Cardiac septum (tissue), 1 donor: ENCODE results near the gene TRPM6. TPM values are rescaled to one million over a fixed set of nuclear protein-coding genes. Genes with fewer than 3 reads are reported as not detected.

Experiments
- DNase-seq: peaks from one replicate; pipeline ENCODE4 v3.0.0-alpha.2; 2020; ENCODE audit warnings: low spot score
- intact Hi-C: fragments of 100-400 bp; cut with DNase I; formaldehyde crosslinking; loops from one replicate; pipeline ENCODE4 v1.14.0; 2022
- total RNA-seq: library from RNA; stranded (reverse); fragmentation: NEBNext Ultra II Directional; extraction: Animal tissue kit (Norgen Biotek cat#: 25700); gene quantifications from one replicate; pipeline ENCODE4 v1.2.1, GENCODE V29; 2021
- donor health status: DM: no; HTN: no; CAD: no.

TRPM6 gene
- total RNA-seq, 1 donor from 2014 or later, result 0.32 TPM

DNA sequence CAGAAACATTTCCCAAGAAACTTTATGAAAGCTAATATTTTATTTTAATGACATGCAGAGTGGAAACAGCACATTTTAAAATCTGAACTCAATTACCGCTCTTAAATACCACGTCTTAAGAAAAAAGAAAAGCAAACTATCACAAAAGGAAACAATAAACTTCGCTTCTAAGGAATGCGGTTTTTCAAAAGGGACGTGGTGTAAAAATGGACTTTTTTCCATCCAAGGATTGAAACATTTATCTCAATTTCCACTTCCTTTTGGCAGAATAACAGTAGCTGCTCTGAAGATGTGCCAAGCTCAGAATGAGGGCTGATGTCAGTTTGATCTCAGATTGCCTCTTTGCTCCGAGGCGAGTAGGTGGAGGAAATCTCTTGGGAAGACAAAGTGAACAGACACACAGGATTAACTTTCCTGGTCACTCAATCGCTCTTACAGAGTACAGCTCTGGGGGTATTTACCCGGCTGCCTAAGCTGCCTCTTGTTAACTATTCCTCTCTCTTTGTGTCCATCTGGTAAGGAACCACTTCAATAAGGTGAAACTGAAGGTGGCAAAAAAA is 158.5 kb downstream of the TRPM6 start:
- intact Hi-C loops, result no loop called here

DNA sequence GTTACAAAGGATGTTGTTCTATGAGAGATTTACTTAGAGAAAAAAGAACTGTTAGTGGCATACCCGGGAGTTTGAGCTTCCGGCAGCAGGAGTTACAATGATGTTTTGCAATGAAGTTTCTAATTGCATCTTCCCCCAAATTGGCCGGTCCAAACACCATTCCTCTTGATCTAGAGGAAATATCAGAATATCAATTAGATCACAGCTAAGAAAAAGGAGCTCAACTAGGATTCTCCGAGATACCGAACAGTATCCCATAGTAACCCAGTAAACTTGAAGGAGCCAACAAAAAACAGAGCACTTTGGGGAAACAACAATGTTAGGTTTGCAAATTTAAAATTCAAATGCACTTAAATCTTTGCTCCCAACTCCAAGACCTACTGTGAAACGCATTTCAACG is 159.5 kb downstream of the TRPM6 start:
- DNase-seq, result no peak
- intact Hi-C loops, result no loop called here

More for the DNA sequence above, 158.5 kb downstream of the TRPM6 start:
- no peak for DNase-seq

DNA sequence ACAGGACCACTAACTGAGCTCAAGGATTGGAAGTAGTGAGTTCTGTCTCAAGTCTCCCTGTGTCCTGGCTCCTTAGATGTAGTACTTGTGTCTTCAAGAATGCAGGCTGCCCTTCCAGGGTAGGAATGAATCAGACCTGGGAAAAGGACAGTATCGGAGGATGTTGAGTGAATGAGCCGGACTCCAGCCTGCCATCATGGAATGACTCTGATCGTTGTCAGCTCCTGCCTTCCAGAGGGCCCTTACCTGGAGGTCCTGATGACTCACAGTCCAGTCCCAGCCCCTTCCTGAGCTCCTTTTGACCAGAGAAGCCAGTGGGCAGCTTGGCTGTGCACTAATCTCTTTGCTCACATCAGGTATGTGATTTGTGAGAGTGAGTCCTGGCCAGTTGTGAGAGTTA is 161.1 kb downstream of the TRPM6 start:
- intact Hi-C loops, result no loop called here
- no peak for DNase-seq

DNA sequence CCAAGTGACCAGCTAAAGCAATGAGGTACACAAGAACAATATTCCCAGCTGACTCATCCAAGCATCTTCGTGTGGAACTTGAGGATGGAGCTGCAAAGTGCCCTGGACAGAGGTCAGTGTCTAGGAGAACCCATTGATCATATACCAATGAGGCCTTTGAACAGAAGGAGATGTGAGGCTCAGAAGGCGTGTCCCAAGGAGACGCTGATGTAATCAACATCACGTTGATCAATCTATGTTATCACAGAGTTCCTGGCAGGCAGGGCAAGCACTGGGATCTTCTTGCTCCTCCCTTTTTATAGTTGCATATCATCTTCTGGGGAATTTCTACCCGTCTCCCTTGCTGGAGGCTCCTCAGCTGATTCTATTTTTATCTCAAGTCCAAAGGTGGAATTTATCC is 163.4 kb downstream of the TRPM6 start:
- intact Hi-C loops, result no loop called here
- DNase-seq, result no peak

DNA sequence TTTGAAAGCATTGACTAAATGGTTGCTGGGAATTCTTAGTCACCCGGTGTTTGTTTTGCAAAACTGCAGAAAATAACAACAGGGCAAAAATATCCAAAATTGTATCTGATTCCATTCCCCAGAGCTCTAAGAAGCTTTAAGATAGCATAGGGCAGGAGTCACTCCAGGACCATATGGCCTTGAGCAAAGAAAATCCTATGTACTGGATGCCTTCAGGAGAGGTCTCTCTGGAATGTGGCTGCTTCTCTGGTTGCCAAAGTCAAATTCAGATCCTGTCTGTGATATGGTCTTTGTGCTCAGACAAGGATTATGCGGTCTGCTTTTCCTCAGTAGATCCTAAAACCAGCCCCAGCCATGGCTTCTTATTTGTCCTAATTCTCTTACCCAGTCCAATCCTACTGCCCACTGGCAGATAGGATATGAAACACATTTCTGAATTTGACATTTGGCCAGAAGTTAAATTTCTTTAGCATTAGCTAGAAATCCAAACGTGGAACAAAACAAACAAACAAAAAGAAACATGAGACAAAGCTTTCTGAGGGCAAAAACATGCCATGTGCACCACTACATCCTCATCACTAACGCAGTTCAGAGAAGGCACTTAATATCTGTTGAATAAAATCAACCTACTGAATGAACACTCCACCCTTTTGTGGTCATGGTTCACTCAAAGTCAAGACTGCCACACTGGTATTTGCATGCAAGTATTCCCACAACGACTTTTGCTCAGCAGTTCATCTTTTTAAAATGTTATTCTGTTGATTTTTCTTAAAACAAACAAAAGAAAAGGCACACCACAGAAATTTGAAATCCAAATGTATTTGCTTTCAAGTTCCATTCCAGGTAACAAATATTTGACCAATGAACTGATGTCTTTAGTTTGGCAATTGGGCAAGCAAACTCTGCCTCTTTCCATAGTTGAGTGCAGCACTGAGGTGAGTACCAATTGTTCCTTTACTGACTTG is 165.7 kb downstream of the TRPM6 start:
- intact Hi-C loops, result no loop called here
- no peak for DNase-seq

DNA sequence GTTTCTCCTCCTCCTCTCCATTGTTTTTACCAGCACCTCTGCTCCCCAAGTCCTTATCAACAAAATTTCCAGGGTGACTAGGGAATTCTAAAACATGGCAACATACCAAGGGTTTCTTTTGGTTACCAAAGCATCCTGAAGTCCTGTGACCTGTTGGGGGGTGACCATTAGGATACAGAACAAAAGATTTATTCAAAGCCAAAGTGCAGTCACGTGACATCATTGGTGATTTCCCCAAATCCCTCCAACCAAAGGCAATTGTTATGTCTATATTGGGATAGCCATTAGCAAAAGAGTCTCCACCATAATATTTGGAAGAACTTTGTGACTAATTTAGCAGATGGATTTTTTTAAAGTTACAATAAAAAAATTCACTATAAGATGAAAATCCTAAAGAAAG is 168.4 kb downstream of the TRPM6 start:
- intact Hi-C loops, result no loop called here
- no peak for DNase-seq

DNA sequence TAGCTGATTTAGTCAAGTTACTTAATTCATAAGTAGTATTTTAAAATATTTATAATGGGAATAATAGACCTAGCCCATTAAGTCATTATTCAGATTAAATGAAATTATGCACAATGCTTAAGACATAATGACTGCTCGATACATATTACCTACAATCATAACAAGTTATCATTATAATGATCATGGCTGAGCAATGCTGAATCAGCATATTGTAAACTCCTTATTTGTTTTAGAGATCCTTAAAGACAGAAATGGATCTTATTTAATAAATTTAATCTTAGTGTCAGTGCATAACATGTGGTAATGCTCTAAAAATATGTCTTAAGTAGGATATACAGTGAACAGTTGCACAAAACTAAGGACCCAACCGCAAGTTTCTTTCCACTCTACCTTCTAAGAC is 169.0 kb downstream of the TRPM6 start:
- no peak for DNase-seq
- intact Hi-C loops, result no loop called here

DNA sequence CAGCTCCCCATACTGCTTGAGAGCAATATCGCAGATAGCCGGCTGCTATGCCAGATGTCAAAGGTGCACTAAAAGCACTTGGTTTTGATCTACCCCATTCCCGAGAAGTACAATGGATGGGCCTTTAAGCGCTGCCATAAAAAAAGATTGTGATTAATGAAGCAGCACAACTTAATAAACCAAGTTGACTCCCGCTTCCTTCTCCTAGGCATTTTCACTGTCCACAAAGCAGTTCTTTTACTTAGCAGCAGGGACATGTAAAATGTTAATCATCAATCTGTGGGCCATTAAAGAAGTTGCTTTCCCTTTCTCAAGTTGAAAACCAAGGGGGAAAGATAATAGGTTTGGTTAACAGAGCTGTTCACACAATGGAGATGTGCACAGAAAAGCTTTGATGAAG is 176.4 kb downstream of the TRPM6 start:
- DNase-seq, result no peak
- intact Hi-C loops, result no loop called here

DNA sequence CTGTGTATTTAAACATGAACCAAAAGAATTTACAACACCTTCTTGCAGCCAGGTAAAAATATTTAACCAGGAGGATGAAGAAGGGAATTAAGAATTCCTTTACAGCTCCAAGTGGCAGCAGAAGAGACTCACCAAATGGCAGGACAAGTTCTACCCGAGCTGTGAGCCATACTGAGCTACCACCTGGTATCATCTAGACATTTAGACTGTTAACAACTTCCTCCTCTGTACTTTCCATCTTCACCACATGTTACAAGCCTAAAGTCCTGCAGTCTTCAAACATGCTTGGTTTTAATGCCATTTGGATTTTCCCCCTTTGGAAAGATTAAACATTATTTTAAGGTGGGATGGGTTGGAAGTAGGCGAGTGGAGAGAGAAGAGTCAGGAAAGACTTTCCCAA is 190.2 kb downstream of the TRPM6 start:
- intact Hi-C loops, result no loop called here
- no peak for DNase-seq

DNA sequence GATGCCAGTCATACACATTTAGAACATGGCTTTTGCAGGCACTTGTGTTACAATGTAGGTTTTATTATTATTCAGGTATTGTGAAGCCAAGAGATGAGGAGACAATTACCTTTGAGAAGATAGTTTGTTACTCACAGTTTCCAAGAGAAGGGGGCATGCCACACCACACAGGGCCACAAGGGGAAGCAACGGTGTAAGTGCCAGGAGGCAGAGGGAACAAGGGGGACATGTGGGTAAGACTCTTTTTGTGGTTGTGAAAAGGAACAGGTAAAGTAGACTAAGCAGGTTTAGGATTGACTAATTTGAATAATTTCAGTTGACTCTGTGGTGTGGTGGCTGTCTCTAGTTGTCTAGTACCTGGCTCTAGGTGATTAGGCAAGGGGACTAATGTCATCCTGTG is 191.2 kb downstream of the TRPM6 start:
- no peak for DNase-seq

DNA sequence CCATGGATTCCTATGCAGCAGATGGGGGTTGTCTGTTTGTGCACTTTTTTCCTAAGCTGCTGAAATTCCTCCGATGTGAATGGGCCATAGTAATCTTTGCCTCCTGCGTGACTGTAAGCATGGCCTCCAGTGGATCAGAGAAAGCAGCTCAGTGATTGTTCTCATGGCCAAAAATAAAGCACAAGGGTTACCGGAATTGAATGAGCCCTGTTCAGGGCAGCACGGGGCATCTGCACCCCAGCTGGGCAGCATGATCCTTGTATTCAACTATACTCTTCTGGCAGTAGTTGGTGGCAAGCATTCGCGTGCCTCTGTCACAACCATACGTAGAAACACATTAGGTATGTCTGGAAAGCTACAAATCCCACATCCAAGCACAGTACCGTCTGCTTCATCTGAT is 196.7 kb downstream of the TRPM6 start:
- intact Hi-C loops, result no loop called here
- DNase-seq, result no peak

More for the DNA sequence above, 191.2 kb downstream of the TRPM6 start:
- intact Hi-C loops, result no loop called here

DNA sequence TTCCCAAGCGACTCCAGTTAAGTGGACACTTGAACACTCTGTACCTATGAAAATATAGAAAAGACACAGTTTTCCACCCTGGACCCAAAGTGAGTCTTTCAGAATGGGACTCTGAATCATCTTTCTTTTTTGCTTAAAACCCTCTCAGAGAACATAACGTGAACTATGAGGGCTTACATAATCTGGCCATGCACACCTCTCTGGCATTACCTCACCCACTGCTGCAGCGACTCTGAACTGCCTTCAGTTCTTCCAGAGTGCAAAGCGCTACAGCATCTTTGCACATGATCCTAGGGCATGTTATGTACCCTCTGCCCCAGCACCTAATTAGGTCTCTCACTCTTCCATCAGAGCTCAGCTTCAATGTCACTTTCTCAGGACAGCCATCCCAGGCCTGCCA is 204.4 kb downstream of the TRPM6 start:
- DNase-seq, result no peak
- intact Hi-C loops, result no loop called here

DNA sequence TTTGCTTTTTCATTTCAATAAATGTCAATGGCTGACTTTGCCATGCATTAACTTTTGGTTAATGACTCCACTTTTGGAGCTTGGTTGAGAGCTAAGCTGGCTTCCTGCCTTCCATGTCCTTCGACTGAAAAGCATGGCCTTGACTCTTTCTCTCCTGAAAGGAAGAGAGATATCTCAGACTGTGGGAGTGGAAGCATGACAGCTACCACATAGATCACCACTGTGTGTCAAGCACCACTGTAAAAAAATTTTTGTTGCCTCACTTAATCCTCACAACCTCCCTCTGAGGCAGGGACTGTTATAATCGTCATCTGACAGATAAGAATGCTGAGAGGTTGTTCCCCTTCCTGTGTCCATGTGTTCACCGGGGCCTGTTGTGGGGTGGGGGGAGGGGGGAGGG is 205.8 kb downstream of the TRPM6 start:
- intact Hi-C loops, result no loop called here
- no peak for DNase-seq

DNA sequence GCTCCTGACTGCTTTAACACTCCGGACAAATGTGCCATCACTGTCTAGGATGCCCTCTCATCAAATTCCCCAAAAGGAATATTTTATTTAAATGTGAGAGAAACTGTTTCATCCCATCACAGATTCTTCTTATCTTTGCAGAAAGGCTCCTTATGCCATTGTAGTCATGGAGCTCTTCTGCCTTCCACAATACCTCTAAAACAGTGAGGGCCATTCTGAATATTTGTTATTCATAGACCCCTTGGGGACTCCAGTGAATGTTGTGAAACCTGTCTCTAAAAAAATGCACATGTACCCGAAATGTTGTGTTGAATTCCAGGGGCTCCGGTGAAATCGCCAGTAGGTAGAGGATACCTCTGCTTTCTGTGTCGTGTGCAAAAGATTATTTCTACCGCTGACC is 213.6 kb downstream of the TRPM6 start:
- intact Hi-C loops, result no loop called here
- DNase-seq, result no peak

Other genes with a start within 250 kb of the TRPM6 start
- 1.9 TPM for gene C9orf40, start 65.0 kb upstream of the TRPM6 start, total RNA-seq
- gene CARNMT1, start 140.4 kb upstream of the TRPM6 start, total RNA-seq, result 11.4 TPM
- 10.7 TPM for gene NMRK1, start 200.2 kb upstream of the TRPM6 start, total RNA-seq
- 25.5 TPM for gene OSTF1, start 200.6 kb upstream of the TRPM6 start, total RNA-seq